H1 (cell line): ENCODE results near the gene BABAM1. TPM values are rescaled to one million over a fixed set of nuclear protein-coding genes. Genes with fewer than 3 reads are reported as not detected.
A peak's percentile ranks its signal among the peaks of the same experiment; 100 is the strongest.

ENCODE experiments used
- BRCA1 ChIP-seq: IDR thresholded peaks from 2 replicates; pipeline ENCODE4 v1.6.1; 2012; ENCODE audit warnings: low read depth, low read length, improper control_type of control experiment
- CEBPB ChIP-seq: IDR thresholded peaks from 2 replicates; pipeline ENCODE4 v1.6.1; 2012; ENCODE audit warnings: low read depth, low read length
- CHD1 ChIP-seq: IDR thresholded peaks from 2 replicates; pipeline ENCODE4 v1.6.1; 2012; ENCODE audit warnings: low read depth, low read length, improper control_type of control experiment
- CREB1 ChIP-seq: IDR thresholded peaks from 2 replicates; pipeline ENCODE4 v1.6.1; 2012; ENCODE audit warnings: inconsistent platforms
- HDAC6 ChIP-seq: IDR thresholded peaks from one replicate; pipeline ENCODE4 v1.7.1; 2012; ENCODE audit warnings: low read depth, mild to moderate bottlenecking, inconsistent platforms, low read length, moderate library complexity
- POLR2AphosphoS5 ChIP-seq: IDR thresholded peaks from 2 replicates; pipeline ENCODE4 v1.6.1; 2011; ENCODE audit warnings: low read depth, low read length
- POU5F1 ChIP-seq: IDR thresholded peaks from 2 replicates; pipeline ENCODE4 v1.6.1; 2011; ENCODE audit warnings: low read depth, mild to moderate bottlenecking, low read length, moderate library complexity
- SP1 ChIP-seq: IDR thresholded peaks from 2 replicates; pipeline ENCODE4 v1.6.1; 2011; ENCODE audit warnings: low read depth, low read length
- TBP ChIP-seq: IDR thresholded peaks from 2 replicates; pipeline ENCODE4 v1.6.1; 2011; ENCODE audit warnings: low read depth, low read length, improper control_type of control experiment
- polyA plus RNA-seq, 7 experiments: library from polyadenylated mRNA; depleted of rRNA in 3 of 7; stranded (reverse) in 5 of 7; unstranded in 2 of 7; fragments of >200 nt in 5 of 7; fragments of 200-250 nt in 2 of 7; gene quantifications; 1 replicate in 5 of 7; 2 replicates in 1 of 7; 4 replicates in 1 of 7; pipeline versions ENCODE4 v1.2.1 to v1.2.3, GENCODE V29; 2011 to 2013; ENCODE audit warnings: missing spikeins in 2 of 7, mixed read lengths in 2 of 7
- total RNA-seq: library from RNA; stranded (reverse); fragmentation: NEBNext Ultra II Directional; extraction: Animal tissue kit (Norgen Biotek cat#: 25700); gene quantifications from 2 replicates; pipeline ENCODE4 v1.2.1, GENCODE V29; 2021

The BABAM1 gene
- total and polyA plus RNA-seq, 2 of the 8 experiments (the other 6 are each of a cell fraction or from before 2014, with no cell fraction given): 127 to 133 TPM

- TF ChIP-seq BRCA1 (no peak), TBP (no peak), CREB1 (no peak), HDAC6 (no peak), POU5F1 (no peak), CHD1 (no peak), SP1 (no peak), POLR2AphosphoS5 (0 out of 2 replicates have a peak, but pooled peaks have one; percentile 4), CEBPB (no peak)
Observed at GRCh38 chr19:17235300-17235970, 31.8 kb upstream of the BABAM1 start (continued).
